Measurements from ENCODE around the gene CD226. TPM values are rescaled to one million over a fixed set of nuclear protein-coding genes. Genes with fewer than 3 reads are reported as not detected.

CD226 gene
- 0.59 and 0.92 TPM in 2 replicates for total RNA-seq (ENCODE audit: low replicate concordance)
- long read RNA-seq, partial matches to known transcripts, result 0 of 2 reads
- long read RNA-seq, other reads (novel, unspliced or antisense), result 2 of 2 reads

GRCh38 chr18:69947361-69948133 is at the start of gene CD226:
CD226 (minus strand) TSS chr18:69947873; CDS start chr18:69947406, 467 bp downstream.
- no peak for TF ChIP-seq CTCF (conservative IDR thresholded peaks at IDR 0.05)
- H3K36me3 Mint-ChIP-seq, result no peaks in the 10 kb centered on the region

GRCh38 chr18:69996951-69997798 is 49.5 kb upstream of the CD226 start:
- Mint-ChIP-seq H3K27me3 (no peaks in the 10 kb centered on the region), H3K4me3 (no peak overlapping the region), H3K36me3 (no peaks in the 10 kb centered on the region), H3K9me3 (no peaks in the 10 kb centered on the region), H3K4me1 (ENCODE audit: unreplicated experiment) (peaks cover 4% of the 10 kb centered on the region), H3K27ac (no peak overlapping the region)
- no peak for DNase-seq (ENCODE audit: extremely low spot score, unreplicated experiment)
- no peak for TF ChIP-seq CTCF (conservative IDR thresholded peaks at IDR 0.05)

More at GRCh38 chr18:69947361-69948133, at the start of gene CD226:
- no peak for DNase-seq (ENCODE audit: extremely low spot score, unreplicated experiment)
- Mint-ChIP-seq H3K4me1 (ENCODE audit: unreplicated experiment) (peaks cover 4% of the 10 kb centered on the region), H3K9me3 (peaks cover 4% of the 10 kb centered on the region), H3K4me3 (no peak within 1 kb of the TSS), H3K27me3 (no peaks in the 10 kb centered on the region), H3K27ac (no peak within 1 kb of the TSS)

GRCh38 chr18:69996417-69996816 is 48.7 kb upstream of the CD226 start:
- Mint-ChIP-seq H3K9me3 (no peaks in the 10 kb centered on the region), H3K36me3 (no peaks in the 10 kb centered on the region), H3K27ac (no peak overlapping the region), H3K27me3 (no peaks in the 10 kb centered on the region), H3K4me3 (no peak overlapping the region), H3K4me1 (ENCODE audit: unreplicated experiment) (peaks cover 4% of the 10 kb centered on the region)
- no peak for DNase-seq (ENCODE audit: extremely low spot score, unreplicated experiment)
- TF ChIP-seq CTCF (conservative IDR thresholded peaks at IDR 0.05), result no peak

- Mint-ChIP-seq H3K4me1 (ENCODE audit: unreplicated experiment) (peaks cover 4% of the 10 kb centered on the region), H3K27ac (no peak overlapping the region)
Measured at GRCh38 chr18:69995774-69996173, 48.1 kb upstream of the CD226 start.

More at GRCh38 chr18:69995774-69996173, 48.1 kb upstream of the CD226 start:
- no peak for DNase-seq (ENCODE audit: extremely low spot score, unreplicated experiment)
- Mint-ChIP-seq H3K9me3 (no peaks in the 10 kb centered on the region), H3K4me3 (no peak overlapping the region), H3K27me3 (no peaks in the 10 kb centered on the region), H3K36me3 (no peaks in the 10 kb centered on the region)
- TF ChIP-seq CTCF (conservative IDR thresholded peaks at IDR 0.05), result no peak
